HEK293 (cell line): Measurements from ENCODE around the gene NOC2L.

Experiments used
- CTCF ChIA-PET: fragments of 350-600 bp; formaldehyde crosslinking; extraction: SDS; loops from one replicate; lab custom pipeline; 2021; ENCODE audit warnings: antibody characterized with exemption; lab: Yijun Ruan, JAX
- POLR2A ChIA-PET: fragments of 300-600 bp; formaldehyde crosslinking; extraction: SDS; loops from one replicate; lab custom pipeline; 2020; ENCODE audit warnings: antibody characterized with exemption, inconsistent platforms; lab: Yijun Ruan, JAX
- H3K27ac ChIP-seq: fragments of 200-500 bp; sonication (Bioruptor generic); 2 replicates; pipeline ENCODE4 v1.5.1; 2014; ENCODE audit warnings: low read depth, low read length, control low read depth, inconsistent platforms; ENCODE audit errors: extremely low read depth
- H3K36me3 ChIP-seq, 2 experiments: fragments of 200-500 bp in 1 of 2; sonication (Bioruptor generic) in 1 of 2; 1 replicate in 1 of 2; 2 replicates in 1 of 2; pipeline ENCODE4 v1.5.1; 2014 to 2017; ENCODE audit warnings: inconsistent platforms in 2 of 2, low read length in 2 of 2; ENCODE audit not compliant: control insufficient read depth in 2 of 2, insufficient read depth in 1 of 2
- H3K4me1 ChIP-seq: fragments of 200-500 bp; sonication (Bioruptor generic); 2 replicates; pipeline ENCODE4 v1.5.1; 2014; ENCODE audit warnings: mild to moderate bottlenecking, low read length, inconsistent platforms; ENCODE audit not compliant: control insufficient read depth, insufficient read depth
- H3K4me3 ChIP-seq: 2 replicates; pipeline ENCODE4 v1.5.1; 2011; ENCODE audit warnings: low read depth, mild to moderate bottlenecking, control low read depth, low read length, moderate library complexity
- H3K9me3 ChIP-seq: fragments of 200-500 bp; sonication (Bioruptor generic); 2 replicates; pipeline ENCODE4 v1.5.1; 2014; ENCODE audit warnings: low read depth, low read length, inconsistent platforms; ENCODE audit not compliant: control insufficient read depth, insufficient read depth
- KLF8 ChIP-seq: fragments of 450-650 bp; formaldehyde crosslinking; IDR thresholded peaks from 2 replicates; pipeline ENCODE4 v1.5.1; 2016; ENCODE audit warnings: missing biosample characterization, missing genetic modification characterization
- SCRT1 ChIP-seq: fragments of 450-650 bp; formaldehyde crosslinking; IDR thresholded peaks from 2 replicates; pipeline ENCODE4 v1.5.1; 2016; ENCODE audit warnings: missing biosample characterization, missing genetic modification characterization, borderline replicate concordance
- SETDB1 ChIP-seq: IDR thresholded peaks from one replicate; pipeline ENCODE4 v1.6.1; 2017; ENCODE audit warnings: mild to moderate bottlenecking, low read length, moderate library complexity, mixed read lengths; ENCODE audit not compliant: insufficient read length
- ZFHX2 ChIP-seq: fragments of 450-650 bp; formaldehyde crosslinking; conservative IDR thresholded peaks from 2 replicates; pipeline ENCODE4 v1.5.1; 2016; ENCODE audit warnings: missing biosample characterization, missing genetic modification characterization
- ZNF132 ChIP-seq: fragments of 450-650 bp; formaldehyde crosslinking; IDR thresholded peaks from 2 replicates; pipeline ENCODE4 v1.5.1; 2017; ENCODE audit warnings: missing biosample characterization, missing genetic modification characterization, borderline replicate concordance
- ZNF140 ChIP-seq: fragments of 450-650 bp; formaldehyde crosslinking; IDR thresholded peaks from 2 replicates; pipeline ENCODE4 v1.5.1; 2016; ENCODE audit warnings: missing biosample characterization, missing genetic modification characterization
- ZNF211 ChIP-seq: fragments of 450-650 bp; formaldehyde crosslinking; IDR thresholded peaks from 2 replicates; pipeline ENCODE4 v1.5.1; 2016; ENCODE audit warnings: low read depth, missing biosample characterization, missing genetic modification characterization
- ZNF24 ChIP-seq: fragments of 450-650 bp; formaldehyde crosslinking; IDR thresholded peaks from 2 replicates; pipeline ENCODE4 v1.5.1; 2016; ENCODE audit warnings: missing biosample characterization, missing genetic modification characterization
- ZNF341 ChIP-seq: fragments of 450-650 bp; formaldehyde crosslinking; IDR thresholded peaks from 2 replicates; pipeline ENCODE4; 2016; ENCODE audit warnings: low read depth, missing biosample characterization, missing genetic modification characterization
- ZNF510 ChIP-seq: fragments of 450-650 bp; formaldehyde crosslinking; IDR thresholded peaks from 2 replicates; pipeline ENCODE4 v1.5.1; 2018; ENCODE audit warnings: mild to moderate bottlenecking, missing genetic modification characterization, missing biosample characterization; ENCODE audit not compliant: insufficient replicate concordance
- ZNF529 ChIP-seq: fragments of 450-650 bp; formaldehyde crosslinking; IDR thresholded peaks from 2 replicates; pipeline ENCODE4 v1.5.1; 2017; ENCODE audit warnings: missing genetic modification characterization, missing biosample characterization; ENCODE audit not compliant: insufficient replicate concordance
- ZNF677 ChIP-seq: fragments of 450-650 bp; IDR thresholded peaks from 2 replicates; pipeline ENCODE4 v1.5.0; 2018; ENCODE audit warnings: missing biosample characterization, mild to moderate bottlenecking, missing genetic modification characterization, moderate library complexity
- ZSCAN23 ChIP-seq: fragments of 450-650 bp; formaldehyde crosslinking; IDR thresholded peaks from 2 replicates; pipeline ENCODE4 v1.5.1; 2016; ENCODE audit warnings: missing biosample characterization, missing genetic modification characterization
- ZSCAN30 ChIP-seq: fragments of 450-650 bp; IDR thresholded peaks from 2 replicates; pipeline ENCODE4 v1.5.1; 2018; ENCODE audit warnings: missing biosample characterization, mild to moderate bottlenecking, missing genetic modification characterization, moderate library complexity
- TF ChIP-seq, protein P1 (sequence below): fragments of 450-650 bp; formaldehyde crosslinking; IDR thresholded peaks from 2 replicates; pipeline ENCODE4 v1.5.1; 2016; ENCODE audit warnings: missing biosample characterization, missing genetic modification characterization
- TF ChIP-seq, protein P2 (sequence below): fragments of 450-650 bp; formaldehyde crosslinking; conservative IDR thresholded peaks from 2 replicates; pipeline ENCODE4 v1.5.1; 2016; ENCODE audit warnings: low read depth, missing biosample characterization, missing genetic modification characterization
- TF ChIP-seq, protein P3 (sequence below): fragments of 450-650 bp; formaldehyde crosslinking; IDR thresholded peaks from 2 replicates; pipeline ENCODE4 v1.5.1; 2016; ENCODE audit warnings: missing biosample characterization, missing genetic modification characterization
- TF ChIP-seq, protein P4 (sequence below): fragments of 450-650 bp; formaldehyde crosslinking; IDR thresholded peaks from 2 replicates; pipeline ENCODE4 v1.5.1; 2016; ENCODE audit warnings: missing biosample characterization, missing genetic modification characterization, low read depth
- TF ChIP-seq, protein P5 (sequence below): fragments of 450-650 bp; formaldehyde crosslinking; IDR thresholded peaks from 2 replicates; pipeline ENCODE4 v1.5.0; 2017; ENCODE audit warnings: missing biosample characterization, missing genetic modification characterization, borderline replicate concordance

NOC2L gene

DNA sequence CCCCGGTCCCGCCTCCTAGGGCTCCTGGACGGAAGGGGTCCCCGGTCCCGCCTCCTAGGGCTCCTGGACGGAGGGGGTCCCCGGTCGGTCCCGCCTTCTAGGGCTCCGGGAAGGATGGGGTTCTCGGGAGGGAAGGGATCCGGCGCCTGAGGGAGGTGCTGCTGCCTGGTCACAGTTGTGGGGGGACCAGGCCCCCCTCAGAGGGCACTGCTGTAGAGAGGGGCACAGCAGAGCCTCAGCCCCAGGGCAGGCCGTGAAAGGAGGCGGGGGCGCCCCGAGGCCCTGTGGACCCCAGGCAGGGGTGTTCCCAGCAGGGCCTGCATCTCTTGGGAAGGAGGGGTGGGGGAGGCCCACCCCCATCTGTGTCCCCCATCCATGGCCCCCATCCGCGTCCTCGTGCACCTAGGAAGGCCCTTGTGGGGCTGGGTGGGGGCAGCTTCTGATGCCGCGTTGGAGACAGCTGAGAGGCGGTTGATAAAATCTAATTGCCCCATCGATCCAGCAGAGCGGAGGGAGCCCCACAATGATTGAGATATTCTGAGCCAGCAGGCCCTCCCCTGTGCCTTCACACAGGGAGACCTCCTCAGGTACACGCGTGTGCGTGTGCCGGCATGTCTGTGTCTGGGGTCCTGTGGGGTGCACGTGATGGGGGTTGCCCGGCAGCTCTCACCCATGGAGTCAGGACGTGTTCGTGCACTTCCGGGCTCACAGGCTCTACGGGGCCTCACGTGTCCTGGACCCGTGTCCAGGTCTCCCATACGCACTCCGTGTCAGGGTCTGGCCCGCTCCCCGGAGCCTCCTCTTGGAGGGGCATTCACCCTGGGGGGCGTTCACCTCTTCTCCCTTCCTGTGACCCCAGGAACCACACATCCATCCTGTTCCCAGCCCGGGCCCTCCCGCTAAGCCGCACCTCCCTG, 22.4 kb downstream of the NOC2L start (continued):
- TF ChIP-seq, protein P1, sequence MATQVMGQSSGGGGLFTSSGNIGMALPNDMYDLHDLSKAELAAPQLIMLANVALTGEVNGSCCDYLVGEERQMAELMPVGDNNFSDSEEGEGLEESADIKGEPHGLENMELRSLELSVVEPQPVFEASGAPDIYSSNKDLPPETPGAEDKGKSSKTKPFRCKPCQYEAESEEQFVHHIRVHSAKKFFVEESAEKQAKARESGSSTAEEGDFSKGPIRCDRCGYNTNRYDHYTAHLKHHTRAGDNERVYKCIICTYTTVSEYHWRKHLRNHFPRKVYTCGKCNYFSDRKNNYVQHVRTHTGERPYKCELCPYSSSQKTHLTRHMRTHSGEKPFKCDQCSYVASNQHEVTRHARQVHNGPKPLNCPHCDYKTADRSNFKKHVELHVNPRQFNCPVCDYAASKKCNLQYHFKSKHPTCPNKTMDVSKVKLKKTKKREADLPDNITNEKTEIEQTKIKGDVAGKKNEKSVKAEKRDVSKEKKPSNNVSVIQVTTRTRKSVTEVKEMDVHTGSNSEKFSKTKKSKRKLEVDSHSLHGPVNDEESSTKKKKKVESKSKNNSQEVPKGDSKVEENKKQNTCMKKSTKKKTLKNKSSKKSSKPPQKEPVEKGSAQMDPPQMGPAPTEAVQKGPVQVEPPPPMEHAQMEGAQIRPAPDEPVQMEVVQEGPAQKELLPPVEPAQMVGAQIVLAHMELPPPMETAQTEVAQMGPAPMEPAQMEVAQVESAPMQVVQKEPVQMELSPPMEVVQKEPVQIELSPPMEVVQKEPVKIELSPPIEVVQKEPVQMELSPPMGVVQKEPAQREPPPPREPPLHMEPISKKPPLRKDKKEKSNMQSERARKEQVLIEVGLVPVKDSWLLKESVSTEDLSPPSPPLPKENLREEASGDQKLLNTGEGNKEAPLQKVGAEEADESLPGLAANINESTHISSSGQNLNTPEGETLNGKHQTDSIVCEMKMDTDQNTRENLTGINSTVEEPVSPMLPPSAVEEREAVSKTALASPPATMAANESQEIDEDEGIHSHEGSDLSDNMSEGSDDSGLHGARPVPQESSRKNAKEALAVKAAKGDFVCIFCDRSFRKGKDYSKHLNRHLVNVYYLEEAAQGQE: no peak

DNA sequence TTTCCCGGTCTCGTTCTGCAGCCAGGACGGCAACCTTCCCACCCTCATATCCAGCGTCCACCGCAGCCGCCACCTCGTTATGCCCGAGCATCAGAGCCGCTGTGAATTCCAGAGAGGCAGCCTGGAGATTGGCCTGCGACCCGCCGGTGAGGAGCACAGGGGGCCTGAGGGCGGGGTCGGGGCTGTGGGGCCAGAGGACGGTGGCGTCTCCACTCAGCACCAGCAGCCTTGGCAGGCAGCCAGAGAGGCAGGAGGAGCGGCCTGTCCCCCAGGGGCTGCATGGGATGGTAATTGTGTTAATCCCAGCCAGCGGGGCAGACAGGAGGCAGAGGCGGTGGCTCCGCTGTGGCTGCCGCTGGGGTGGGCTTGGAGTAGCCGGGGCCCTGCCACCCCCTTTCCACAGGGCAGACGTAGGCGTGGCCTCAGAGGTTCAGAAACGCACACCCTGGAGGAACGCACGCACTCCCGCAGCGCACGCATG, 23.3 kb downstream of the NOC2L start:
- H3K27ac ChIP-seq: peak overlapping the region; percentile 96
- TF ChIP-seq, protein P2, sequence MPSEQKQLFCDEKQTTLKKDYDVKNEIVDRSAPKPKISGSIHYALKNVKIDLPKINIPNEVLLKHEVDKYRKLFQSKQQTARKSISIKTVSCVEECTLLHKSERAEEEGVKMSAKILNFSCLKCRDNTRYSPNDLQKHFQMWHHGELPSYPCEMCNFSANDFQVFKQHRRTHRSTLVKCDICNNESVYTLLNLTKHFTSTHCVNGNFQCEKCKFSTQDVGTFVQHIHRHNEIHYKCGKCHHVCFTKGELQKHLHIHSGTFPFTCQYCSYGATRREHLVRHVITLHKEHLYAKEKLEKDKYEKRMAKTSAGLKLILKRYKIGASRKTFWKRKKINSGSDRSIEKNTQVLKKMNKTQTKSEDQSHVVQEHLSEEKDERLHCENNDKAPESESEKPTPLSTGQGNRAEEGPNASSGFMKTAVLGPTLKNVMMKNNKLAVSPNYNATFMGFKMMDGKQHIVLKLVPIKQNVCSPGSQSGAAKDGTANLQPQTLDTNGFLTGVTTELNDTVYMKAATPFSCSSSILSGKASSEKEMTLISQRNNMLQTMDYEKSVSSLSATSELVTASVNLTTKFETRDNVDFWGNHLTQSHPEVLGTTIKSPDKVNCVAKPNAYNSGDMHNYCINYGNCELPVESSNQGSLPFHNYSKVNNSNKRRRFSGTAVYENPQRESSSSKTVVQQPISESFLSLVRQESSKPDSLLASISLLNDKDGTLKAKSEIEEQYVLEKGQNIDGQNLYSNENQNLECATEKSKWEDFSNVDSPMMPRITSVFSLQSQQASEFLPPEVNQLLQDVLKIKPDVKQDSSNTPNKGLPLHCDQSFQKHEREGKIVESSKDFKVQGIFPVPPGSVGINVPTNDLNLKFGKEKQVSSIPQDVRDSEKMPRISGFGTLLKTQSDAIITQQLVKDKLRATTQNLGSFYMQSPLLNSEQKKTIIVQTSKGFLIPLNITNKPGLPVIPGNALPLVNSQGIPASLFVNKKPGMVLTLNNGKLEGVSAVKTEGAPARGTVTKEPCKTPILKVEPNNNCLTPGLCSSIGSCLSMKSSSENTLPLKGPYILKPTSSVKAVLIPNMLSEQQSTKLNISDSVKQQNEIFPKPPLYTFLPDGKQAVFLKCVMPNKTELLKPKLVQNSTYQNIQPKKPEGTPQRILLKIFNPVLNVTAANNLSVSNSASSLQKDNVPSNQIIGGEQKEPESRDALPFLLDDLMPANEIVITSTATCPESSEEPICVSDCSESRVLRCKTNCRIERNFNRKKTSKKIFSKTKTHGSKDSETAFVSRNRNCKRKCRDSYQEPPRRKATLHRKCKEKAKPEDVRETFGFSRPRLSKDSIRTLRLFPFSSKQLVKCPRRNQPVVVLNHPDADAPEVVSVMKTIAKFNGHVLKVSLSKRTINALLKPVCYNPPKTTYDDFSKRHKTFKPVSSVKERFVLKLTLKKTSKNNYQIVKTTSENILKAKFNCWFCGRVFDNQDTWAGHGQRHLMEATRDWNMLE (tag by site-specific recombination): no peak
- TF ChIP-seq, protein P3, sequence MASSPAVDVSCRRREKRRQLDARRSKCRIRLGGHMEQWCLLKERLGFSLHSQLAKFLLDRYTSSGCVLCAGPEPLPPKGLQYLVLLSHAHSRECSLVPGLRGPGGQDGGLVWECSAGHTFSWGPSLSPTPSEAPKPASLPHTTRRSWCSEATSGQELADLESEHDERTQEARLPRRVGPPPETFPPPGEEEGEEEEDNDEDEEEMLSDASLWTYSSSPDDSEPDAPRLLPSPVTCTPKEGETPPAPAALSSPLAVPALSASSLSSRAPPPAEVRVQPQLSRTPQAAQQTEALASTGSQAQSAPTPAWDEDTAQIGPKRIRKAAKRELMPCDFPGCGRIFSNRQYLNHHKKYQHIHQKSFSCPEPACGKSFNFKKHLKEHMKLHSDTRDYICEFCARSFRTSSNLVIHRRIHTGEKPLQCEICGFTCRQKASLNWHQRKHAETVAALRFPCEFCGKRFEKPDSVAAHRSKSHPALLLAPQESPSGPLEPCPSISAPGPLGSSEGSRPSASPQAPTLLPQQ (tag by site-specific recombination): peak; percentile 73
- TF ChIP-seq SETDB1 (no peak), ZNF677 (tag by site-specific recombination) (no peak), SCRT1 (tag by site-specific recombination) (no peak), ZSCAN23 (tag by site-specific recombination) (0 out of 2 replicates have a peak, but pooled peaks have one; percentile 16), ZNF140 (tag by site-specific recombination) (no peak), ZNF24 (tag by site-specific recombination) (no peak), ZFHX2 (tag by site-specific recombination) (peak; percentile 71), ZNF211 (tag by site-specific recombination) (no peak), KLF8 (peak; percentile 72), ZNF341 (tag by site-specific recombination) (peak; percentile 92), ZSCAN30 (tag by site-specific recombination) (peak; percentile 86), ZNF510 (tag by site-specific recombination) (no peak), ZNF529 (tag by site-specific recombination) (no peak), ZNF132 (tag by site-specific recombination) (no peak)
- TF ChIP-seq, protein P4, sequence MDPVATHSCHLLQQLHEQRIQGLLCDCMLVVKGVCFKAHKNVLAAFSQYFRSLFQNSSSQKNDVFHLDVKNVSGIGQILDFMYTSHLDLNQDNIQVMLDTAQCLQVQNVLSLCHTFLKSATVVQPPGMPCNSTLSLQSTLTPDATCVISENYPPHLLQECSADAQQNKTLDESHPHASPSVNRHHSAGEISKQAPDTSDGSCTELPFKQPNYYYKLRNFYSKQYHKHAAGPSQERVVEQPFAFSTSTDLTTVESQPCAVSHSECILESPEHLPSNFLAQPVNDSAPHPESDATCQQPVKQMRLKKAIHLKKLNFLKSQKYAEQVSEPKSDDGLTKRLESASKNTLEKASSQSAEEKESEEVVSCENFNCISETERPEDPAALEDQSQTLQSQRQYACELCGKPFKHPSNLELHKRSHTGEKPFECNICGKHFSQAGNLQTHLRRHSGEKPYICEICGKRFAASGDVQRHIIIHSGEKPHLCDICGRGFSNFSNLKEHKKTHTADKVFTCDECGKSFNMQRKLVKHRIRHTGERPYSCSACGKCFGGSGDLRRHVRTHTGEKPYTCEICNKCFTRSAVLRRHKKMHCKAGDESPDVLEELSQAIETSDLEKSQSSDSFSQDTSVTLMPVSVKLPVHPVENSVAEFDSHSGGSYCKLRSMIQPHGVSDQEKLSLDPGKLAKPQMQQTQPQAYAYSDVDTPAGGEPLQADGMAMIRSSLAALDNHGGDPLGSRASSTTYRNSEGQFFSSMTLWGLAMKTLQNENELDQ (tag by site-specific recombination): no peak
- TF ChIP-seq, protein P5, sequence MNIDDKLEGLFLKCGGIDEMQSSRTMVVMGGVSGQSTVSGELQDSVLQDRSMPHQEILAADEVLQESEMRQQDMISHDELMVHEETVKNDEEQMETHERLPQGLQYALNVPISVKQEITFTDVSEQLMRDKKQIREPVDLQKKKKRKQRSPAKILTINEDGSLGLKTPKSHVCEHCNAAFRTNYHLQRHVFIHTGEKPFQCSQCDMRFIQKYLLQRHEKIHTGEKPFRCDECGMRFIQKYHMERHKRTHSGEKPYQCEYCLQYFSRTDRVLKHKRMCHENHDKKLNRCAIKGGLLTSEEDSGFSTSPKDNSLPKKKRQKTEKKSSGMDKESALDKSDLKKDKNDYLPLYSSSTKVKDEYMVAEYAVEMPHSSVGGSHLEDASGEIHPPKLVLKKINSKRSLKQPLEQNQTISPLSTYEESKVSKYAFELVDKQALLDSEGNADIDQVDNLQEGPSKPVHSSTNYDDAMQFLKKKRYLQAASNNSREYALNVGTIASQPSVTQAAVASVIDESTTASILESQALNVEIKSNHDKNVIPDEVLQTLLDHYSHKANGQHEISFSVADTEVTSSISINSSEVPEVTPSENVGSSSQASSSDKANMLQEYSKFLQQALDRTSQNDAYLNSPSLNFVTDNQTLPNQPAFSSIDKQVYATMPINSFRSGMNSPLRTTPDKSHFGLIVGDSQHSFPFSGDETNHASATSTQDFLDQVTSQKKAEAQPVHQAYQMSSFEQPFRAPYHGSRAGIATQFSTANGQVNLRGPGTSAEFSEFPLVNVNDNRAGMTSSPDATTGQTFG (tag by site-specific recombination): no peak

More for the DNA sequence above, 23.3 kb downstream of the NOC2L start:
- CTCF ChIA-PET: no interaction called here
- 0 out of 2 replicates have a peak overlapping the region, but pooled peaks have one; percentile 4 for H3K4me3 ChIP-seq
- POLR2A ChIA-PET: no interaction called here
- H3K36me3 ChIP-seq: peaks cover 0 to 31% of the 10 kb centered on the region in 2 experiments; a peak in 1 of 3 replicates
- H3K4me1 ChIP-seq: peaks cover 53% of the 10 kb centered on the region
- H3K9me3 ChIP-seq: no peaks in the 10 kb centered on the region
